ENCODE data around the gene PPFIA1. TPM values are rescaled to one million over a fixed set of nuclear protein-coding genes. Genes with fewer than 3 reads are reported as not detected.

PPFIA1 gene
- total and polyA plus RNA-seq, 2 of the 13 experiments (the other 11 are each of a cell fraction or from before 2014, with no cell fraction given) = 29.9 to 45.2 TPM

GRCh38 chr11:70397983-70398833, 127.7 kb downstream of the PPFIA1 start, which contains the start of gene CTTN (continued):
- TF ChIP-seq SALL1 (CRISPR knock-in tag; IDR thresholded peaks at IDR 0.05) (peak; percentile 58), XRCC5 (optimal IDR thresholded peaks at IDR 0.05; ENCODE audit: low read length) (peak; percentile 29), ETS1 (CRISPR knock-in tag; IDR thresholded peaks at IDR 0.05) (0 out of 2 replicates have a peak, but pooled peaks have one; percentile 41), ZNF414 (CRISPR knock-in tag; IDR thresholded peaks at IDR 0.05) (0 out of 2 replicates have a peak, but pooled peaks have one; percentile 43), KDM5B (CRISPR knock-in tag; IDR thresholded peaks at IDR 0.05; ENCODE audit: borderline replicate concordance) (peak; percentile 84), SP1 (IDR thresholded peaks at IDR 0.05) (no peak), SP1 (CRISPR knock-in tag; IDR thresholded peaks at IDR 0.05) (peak; percentile 9; the same call in 1 of the 2 replicates), ZNF17 (CRISPR knock-in tag; IDR thresholded peaks at IDR 0.05) (no peak), E2F1 (CRISPR knock-in tag; IDR thresholded peaks at IDR 0.05) (peak; percentile 77), ZNF10 (CRISPR knock-in tag; IDR thresholded peaks at IDR 0.05; ENCODE audit: borderline replicate concordance, low read depth) (no peak), ZNF564 (CRISPR knock-in tag; IDR thresholded peaks at IDR 0.05) (peak; percentile 75; the same call in 1 of the 2 replicates), ZNF431 (CRISPR knock-in tag; IDR thresholded peaks at IDR 0.05; ENCODE audit: borderline replicate concordance, low read depth) (peak; percentile 61; the same call in 1 of the 2 replicates), REXO4 (CRISPR knock-in tag; IDR thresholded peaks at IDR 0.05; ENCODE audit: borderline replicate concordance) (no peak), ZNF616 (CRISPR knock-in tag; IDR thresholded peaks at IDR 0.05; ENCODE audit: low read depth) (peak; percentile 58; the same call in 1 of the 2 replicates), HNF1A (IDR thresholded peaks at IDR 0.05; ENCODE audit: low read depth) (no peak; the same call in 1 of the 2 replicates), HNF1A (CRISPR knock-in tag; IDR thresholded peaks at IDR 0.05; ENCODE audit: borderline replicate concordance) (peak; percentile 44; the same call in 1 of the 2 replicates), ZNF720 (CRISPR knock-in tag; IDR thresholded peaks at IDR 0.05) (no peak), POLR2G (IDR thresholded peaks at IDR 0.05; ENCODE audit: low read depth, low read length) (peak; percentile 86), RCOR2 (CRISPR knock-in tag; IDR thresholded peaks at IDR 0.05) (no peak), HBP1 (CRISPR knock-in tag; IDR thresholded peaks at IDR 0.05; ENCODE audit: low read depth) (0 out of 2 replicates have a peak, but pooled peaks have one; percentile 33), ZNF546 (CRISPR knock-in tag; conservative IDR thresholded peaks at IDR 0.05) (peak; percentile 95)

Data from HepG2 (cell line).